KOPT-K1 (cell line): Measurements from ENCODE around the gene PACRGL.
"Not testable (repeated sequence)": the region's sequence is repeated elsewhere in the genome, so short reads cannot be mapped to it uniquely, and the experiment has no call there.

Source experiments
- H3K27ac ChIP-seq: fragments of 200-600 bp; sonication (generic); 2 replicates; pipeline ENCODE4 v1.5.1; 2016; ENCODE audit warnings: antibody characterized with exemption, mild to moderate bottlenecking, low read depth, low read length; ENCODE audit not compliant: poor library complexity, severe bottlenecking
- H3K36me3 ChIP-seq: fragments of 200-600 bp; sonication (generic); 2 replicates; pipeline ENCODE4 v1.5.1; 2017; ENCODE audit warnings: antibody characterized with exemption, mild to moderate bottlenecking, low read length, moderate library complexity; ENCODE audit not compliant: insufficient read depth
- H3K9me3 ChIP-seq: fragments of 200-600 bp; sonication (generic); 2 replicates; pipeline ENCODE4 v1.5.1; 2017; ENCODE audit warnings: antibody characterized with exemption, low read length, mild to moderate bottlenecking; ENCODE audit not compliant: insufficient read depth, poor library complexity, severe bottlenecking

PACRGL gene

DNA sequence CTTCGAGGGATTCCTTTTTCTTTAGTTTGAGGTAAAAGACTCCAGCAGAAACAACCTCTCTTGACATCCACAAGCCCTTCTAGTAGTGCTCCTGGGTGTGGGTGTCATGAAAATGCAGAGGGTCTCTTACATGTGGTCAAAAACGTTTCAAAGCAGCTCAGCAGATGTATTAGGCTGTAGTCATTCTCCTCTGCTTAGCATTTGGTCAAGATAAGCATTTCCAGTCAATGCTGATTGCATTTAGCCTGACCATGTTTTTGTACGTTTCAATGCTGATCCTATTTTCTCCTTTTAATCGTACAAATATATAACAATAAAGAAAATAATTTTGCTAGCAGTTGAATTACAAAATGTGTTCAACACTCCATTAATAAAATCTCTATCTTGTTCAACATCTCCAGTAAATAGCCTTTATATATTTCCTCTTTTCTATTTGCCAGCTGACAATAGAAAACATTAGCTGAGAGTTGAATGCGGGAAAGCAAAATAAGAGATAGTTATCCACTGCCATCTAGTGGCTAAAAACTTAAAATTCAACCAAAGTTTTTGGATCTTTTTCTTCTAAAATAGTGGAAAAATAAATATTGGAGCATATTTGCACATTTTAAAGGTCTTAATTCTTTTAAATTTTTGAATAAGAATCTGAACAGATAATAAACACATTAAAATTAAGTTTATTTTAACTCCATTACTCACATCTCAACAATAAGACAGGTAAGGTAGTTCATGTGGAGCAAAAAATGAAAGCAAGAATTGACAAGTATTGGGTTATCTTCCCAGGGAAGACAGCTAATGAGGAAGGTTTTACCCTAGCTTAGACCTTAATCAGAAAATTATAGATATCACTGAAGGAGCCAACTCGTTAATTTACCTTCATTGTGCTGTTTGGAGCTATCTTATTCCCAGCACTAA, 15.2 kb upstream of the PACRGL start:
- Histone ChIP-seq H3K27ac (no peak overlapping the region), H3K36me3 (no peaks in the 10 kb centered on the region), H3K9me3 (no peaks in the 10 kb centered on the region)

DNA sequence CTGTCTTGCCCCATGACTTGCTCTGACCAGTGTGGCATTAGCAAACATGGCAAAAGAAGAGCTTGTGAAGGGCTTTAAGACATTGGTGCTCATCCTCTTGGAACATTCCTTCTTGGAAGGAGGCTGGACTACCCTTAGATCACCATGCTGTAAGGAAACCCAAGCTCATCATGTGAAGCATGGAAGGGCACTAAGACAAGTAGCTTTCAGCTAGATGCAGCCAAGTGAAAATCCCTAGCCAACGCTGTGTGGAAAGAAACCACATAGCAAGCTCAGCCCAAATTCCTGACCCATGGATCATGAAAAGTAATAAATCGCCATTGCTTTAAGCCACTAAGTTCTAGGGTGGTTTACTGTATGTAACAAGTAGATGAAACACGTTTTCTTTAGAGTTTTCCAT, 12.4 kb upstream of the PACRGL start:
- Histone ChIP-seq H3K9me3 (no peaks in the 10 kb centered on the region), H3K36me3 (no peaks in the 10 kb centered on the region), H3K27ac (no peak overlapping the region)

DNA sequence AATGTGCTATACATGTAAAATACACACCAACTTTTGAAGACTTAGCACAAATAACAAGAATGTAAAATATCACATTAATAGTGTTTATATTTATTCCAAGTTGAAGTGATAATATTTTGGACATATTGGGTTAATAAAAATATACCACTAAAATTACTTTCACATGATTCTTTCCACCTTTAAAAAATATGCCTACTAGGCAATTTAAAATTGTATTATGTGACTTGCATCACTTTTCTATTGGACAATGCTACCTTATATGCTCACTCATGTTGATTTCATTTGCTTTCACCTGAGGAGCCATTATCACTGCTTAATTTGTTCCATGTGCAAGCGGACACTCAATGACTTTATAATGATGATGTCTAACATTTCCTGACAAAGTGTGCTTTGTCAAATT, 3.4 kb upstream of the PACRGL start:
- no peaks in the 10 kb centered on the region for H3K9me3 ChIP-seq
- no peak overlapping the region for H3K27ac ChIP-seq
- H3K36me3 ChIP-seq = no peaks in the 10 kb centered on the region

DNA sequence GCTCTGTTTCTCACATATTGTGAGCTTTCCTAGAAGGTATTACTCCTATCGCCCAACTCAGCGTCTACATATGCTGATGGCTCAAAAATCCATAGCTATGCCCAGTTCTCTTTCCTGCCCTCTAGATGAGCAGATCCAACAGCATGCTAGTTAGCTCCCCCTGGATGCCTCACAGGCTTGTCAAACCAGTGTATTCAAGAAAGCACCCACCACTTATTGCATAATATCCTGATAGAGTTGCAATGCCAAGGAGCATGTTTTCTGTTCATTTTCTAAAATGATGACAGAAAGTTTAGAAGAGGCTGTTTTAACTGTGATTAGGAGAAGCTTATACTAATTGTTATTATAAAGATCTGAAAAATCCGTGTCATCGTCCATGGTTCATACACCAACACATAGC, 1.9 kb upstream of the PACRGL start:
- no peaks in the 10 kb centered on the region for H3K36me3 ChIP-seq
- no peaks in the 10 kb centered on the region for H3K9me3 ChIP-seq
- no peak overlapping the region for H3K27ac ChIP-seq

DNA sequence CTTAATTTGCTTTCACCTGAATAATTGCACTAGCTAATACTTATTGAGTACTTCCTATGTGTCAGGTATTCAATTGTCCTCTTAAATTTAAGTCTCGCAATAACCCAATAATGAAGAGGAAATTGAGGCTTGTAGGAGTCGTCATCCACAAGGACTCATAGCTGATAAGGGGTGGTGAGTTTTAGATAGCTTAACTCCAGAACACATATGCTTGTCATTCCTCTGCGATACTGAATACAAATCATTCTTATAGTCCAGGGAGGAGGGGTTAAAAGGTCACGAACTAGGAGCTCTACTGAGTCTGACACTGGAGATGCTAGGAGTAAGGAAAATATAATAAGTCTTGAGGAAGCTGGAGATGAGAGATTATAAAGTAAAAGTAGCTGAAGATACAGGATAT, 1.4 kb upstream of the PACRGL start:
- Histone ChIP-seq H3K27ac (no peak overlapping the region), H3K9me3 (no peaks in the 10 kb centered on the region), H3K36me3 (no peaks in the 10 kb centered on the region)

DNA sequence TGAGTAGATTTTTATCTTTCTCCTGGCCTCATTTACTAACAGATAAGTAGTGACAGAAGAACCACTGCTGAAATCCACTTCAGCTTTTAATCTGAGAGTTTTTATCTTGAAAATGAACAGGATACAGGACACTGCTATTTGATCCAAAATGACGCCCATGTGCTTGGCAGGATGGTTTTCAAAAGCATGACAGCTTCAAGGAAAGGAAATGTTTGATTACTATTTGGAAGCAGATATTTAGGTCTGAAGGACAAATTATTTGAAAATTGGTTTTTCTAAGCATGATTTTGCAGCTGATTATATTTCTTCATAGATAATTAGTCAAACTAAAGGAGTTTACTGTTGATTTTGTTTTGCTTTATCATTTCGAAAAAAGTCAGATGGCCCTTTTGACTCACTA, 11.1 kb downstream of the PACRGL start:
- Histone ChIP-seq H3K36me3 (peaks cover 53% of the 10 kb centered on the region), H3K9me3 (no peaks in the 10 kb centered on the region), H3K27ac (no peak overlapping the region)

DNA sequence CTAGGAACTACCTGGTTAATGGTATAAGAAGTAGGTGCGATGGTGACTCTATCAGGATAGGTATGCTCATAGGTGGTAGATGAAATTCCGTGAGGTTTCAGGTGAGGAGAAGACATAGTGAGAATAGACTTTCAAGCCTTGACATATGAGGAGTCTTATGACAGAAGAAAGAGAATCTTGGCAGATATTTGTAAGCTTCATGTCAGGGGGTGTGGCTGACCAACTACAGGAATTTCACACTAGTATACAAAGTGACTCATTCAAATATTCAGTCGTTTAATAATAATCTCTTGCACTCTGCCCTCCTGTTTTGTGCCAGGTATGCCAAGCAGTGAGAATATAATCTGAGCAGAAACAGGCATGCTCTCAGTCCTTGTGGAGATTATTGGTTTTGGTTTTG, 22.8 kb downstream of the PACRGL start:
- Histone ChIP-seq H3K36me3 (peaks cover 66% of the 10 kb centered on the region), H3K9me3 (peaks cover 7% of the 10 kb centered on the region), H3K27ac (no peak overlapping the region)

DNA sequence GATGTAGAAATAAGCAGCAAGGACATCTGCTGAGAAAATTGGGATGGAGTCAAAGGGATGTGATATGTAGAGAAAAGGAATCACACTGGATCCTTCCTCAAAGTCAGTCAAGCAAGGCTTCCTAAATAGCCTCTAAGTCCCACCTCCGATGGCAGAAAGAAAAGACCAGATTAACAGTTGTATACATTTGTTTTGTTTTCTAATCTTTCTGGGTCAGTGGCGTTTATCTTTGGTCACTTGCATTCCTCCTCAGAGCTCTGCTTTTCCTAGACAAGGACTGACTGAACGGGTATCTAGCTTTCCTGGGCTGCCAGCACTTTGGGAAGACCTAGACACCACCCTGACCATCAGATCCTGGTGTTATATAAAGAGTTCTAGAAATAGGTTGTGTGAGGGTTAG, 23.2 kb downstream of the PACRGL start:
- H3K9me3 ChIP-seq = peaks cover 7% of the 10 kb centered on the region
- peaks cover 70% of the 10 kb centered on the region for H3K36me3 ChIP-seq
- no peak overlapping the region for H3K27ac ChIP-seq

DNA sequence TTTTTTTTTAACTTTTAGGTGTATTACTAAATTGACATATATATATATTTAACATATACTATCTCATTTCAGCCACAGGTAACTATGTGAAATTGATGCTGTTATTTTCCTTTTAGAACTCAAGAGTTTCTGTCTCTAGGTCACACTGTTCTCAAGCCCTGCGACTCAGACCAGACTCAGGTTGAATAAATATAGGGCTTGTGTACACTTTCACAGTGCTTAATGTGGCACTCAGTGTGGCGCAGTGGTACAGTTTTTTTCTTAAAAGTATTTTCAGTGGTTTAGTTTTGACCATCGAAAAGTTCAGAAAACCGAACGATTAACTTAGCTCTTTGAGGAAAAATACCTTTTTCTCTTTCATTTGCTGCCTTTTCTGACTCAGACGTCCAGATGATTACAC, 24.7 kb downstream of the PACRGL start:
- peaks cover 7% of the 10 kb centered on the region for H3K9me3 ChIP-seq
- H3K27ac ChIP-seq = no peak overlapping the region
- H3K36me3 ChIP-seq = peaks cover 80% of the 10 kb centered on the region

DNA sequence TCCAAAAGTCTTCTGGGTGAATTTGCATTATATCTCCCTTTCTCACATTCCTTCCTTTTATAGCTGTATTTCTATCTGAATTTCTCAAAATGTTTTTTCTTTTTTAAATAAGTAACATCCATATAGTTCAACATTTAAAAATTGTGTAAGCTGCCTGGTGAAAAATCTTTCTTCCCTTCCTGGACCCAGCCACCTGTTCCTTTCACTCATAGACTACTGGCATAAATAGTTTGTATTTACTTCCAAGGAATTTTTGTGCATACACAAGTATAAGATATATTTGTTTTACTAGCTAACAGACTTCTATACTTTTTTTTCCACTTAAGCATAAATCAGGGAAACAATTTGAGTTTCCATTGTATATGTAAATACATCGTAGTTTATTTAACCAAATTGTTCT, 35.7 kb downstream of the PACRGL start:
- Histone ChIP-seq H3K9me3 (peaks cover 22% of the 10 kb centered on the region), H3K36me3 (peaks cover 37% of the 10 kb centered on the region), H3K27ac (no peak overlapping the region)

DNA sequence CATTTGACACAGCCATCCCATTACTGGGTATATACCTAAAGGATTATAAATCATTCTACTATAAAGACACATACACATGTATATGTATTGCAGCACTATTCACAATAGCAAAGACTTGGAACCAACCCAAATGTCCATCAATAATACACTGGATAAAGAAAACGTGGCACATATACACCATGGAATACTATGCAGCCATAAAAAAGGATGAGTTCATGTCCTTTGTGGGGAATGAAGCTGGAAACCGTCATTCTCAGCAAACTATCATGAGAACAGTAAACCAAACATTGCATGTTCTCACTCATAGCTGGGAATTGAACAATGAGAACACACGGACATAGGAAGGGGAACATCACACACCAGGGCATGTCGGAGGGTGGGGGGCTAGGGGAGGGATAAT, 45.7 kb downstream of the PACRGL start:
- H3K36me3 ChIP-seq, H3K27ac ChIP-seq, H3K9me3 ChIP-seq: not testable (repeated sequence)

DNA sequence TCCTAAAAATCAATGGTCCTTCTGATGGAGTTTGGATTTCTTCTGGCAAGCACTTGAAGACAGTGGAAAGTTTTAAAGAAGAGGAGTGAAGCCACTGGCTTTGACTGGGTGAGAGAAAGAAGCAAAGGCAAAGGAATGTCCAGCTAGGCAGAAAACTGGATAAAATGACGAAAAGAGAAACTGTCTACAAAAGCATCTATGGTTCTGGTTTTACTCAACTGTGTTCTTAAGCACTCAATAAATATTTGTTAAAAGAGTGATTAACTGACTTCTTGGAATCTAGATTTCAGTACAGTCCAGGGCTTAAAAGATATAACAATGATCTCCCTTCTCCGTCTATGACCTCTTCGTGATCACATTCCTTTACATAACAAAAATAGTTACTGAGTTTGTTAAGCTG, 52.4 kb downstream of the PACRGL start:
- Histone ChIP-seq H3K27ac (no peak overlapping the region), H3K36me3 (no peaks in the 10 kb centered on the region), H3K9me3 (no peaks in the 10 kb centered on the region)

DNA sequence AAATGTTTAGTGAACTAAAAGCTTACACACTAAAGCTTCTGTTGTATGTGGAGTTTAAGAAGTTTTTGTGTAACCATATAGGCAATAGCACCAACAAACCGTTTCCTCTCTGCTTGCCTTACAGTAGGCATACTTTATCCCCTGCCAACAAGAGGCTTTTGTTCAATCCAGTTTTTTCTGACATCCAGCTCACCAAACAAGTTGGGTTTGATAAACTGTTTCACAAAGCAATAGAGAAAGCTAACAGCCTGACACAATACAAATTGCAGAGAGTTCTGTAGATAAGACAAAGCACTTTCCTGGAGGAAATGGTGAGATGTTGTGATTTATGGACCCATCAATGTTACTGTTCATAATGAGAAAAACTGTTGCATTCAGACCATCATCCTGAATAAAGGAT, 53.8 kb downstream of the PACRGL start:
- Histone ChIP-seq H3K9me3 (no peaks in the 10 kb centered on the region), H3K27ac (no peak overlapping the region)

DNA sequence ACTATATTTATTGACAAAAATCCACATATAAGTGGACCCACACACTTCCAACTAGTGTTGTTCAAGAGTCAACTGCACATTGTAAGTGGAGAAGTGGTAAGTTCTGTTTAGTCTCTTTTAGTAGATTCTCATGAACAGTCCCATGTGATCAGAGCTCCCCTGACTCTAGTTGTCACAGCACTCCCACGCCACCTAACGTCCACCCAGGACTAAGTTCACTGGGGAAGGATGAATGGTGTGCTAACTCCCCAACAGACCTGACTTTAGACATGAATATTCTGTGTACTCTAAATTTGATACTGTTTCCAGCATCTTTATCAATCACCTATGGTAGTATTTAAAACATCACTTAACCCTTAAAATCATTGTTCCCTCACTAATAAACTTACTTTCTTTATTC, 59.8 kb downstream of the PACRGL start:
- Histone ChIP-seq H3K36me3 (no peaks in the 10 kb centered on the region), H3K27ac (no peak overlapping the region), H3K9me3 (no peaks in the 10 kb centered on the region)

More for the DNA sequence above, 53.8 kb downstream of the PACRGL start:
- no peaks in the 10 kb centered on the region for H3K36me3 ChIP-seq

DNA sequence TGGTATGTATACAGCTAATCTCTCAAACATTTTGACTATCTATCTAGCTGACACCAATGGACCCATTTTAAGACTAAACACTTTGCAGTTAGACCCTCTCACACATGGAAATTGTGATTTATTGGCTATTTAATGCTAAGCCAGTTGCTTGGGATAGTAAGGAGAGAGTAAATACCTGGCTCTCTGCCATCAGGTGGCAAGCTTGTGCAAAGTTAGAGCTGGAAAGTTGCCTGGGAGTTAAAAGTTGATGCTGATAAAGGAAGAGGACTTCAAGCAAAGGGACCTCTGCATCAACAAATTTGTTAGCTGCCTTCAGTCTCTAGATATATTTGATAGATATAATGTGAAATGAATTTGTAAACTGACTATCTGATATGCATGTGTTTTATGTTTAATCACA, 61.1 kb downstream of the PACRGL start:
- H3K36me3 ChIP-seq = no peaks in the 10 kb centered on the region
- no peak overlapping the region for H3K27ac ChIP-seq
- no peaks in the 10 kb centered on the region for H3K9me3 ChIP-seq

DNA sequence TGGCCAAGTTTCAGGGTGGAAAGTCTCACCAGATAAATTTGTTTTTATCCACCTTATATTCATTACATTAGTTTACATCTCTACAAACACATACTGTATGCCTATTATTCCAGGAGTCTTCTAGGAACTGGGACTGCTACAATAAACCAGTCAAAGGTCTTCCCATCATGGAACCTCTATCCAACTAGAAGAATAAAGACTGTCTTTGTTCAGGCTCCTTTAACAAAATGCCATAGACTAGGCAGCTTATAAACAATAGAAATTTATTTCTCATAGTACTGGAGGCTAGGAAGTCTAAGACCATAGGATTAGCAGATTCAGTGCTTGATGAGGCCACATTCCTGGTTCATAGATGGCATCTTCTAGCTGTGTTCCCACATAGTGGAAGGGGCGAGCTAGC, 61.6 kb downstream of the PACRGL start:
- H3K27ac ChIP-seq = no peak overlapping the region
- no peaks in the 10 kb centered on the region for H3K36me3 ChIP-seq
- no peaks in the 10 kb centered on the region for H3K9me3 ChIP-seq
